HCT116 (cell line): ENCODE results near the gene GPR17. TPM values are rescaled to one million over a fixed set of nuclear protein-coding genes. Genes with fewer than 3 reads are reported as not detected.

Source experiments
- ATAC-seq: fragments of 200-7000 bp; cut with Tn5 transposase; 2 replicates; pipeline ENCODE4 v1.9.1; 2020; ENCODE audit warnings: mild to moderate bottlenecking, moderate library complexity
- BruUV-seq: library from RNA; stranded (reverse); fragments of 400-500 nt; replicated peaks from 2 replicates; lab custom pipeline; 2021; lab: Mats Ljungman, UMichigan
- CTCF ChIA-PET: fragments of 300-600 bp; sonication (Branson Sonifier 250); formaldehyde crosslinking; loops from one replicate; lab custom pipeline; 2021; ENCODE audit warnings: antibody characterized with exemption; lab: Charles Lee
- POLR2A ChIA-PET: fragments of 300-600, 350-600 bp; sonication (Branson Sonifier 250); formaldehyde crosslinking; loops from one replicate; lab custom pipeline; 2021; ENCODE audit warnings: antibody characterized with exemption; lab: Charles Lee
- RAD21 ChIA-PET, 2 experiments: fragments of 300-600 bp; sonication (Branson Sonifier 250); formaldehyde crosslinking; loops; one replicate each; lab custom pipeline; 2023; ENCODE audit warnings: low total read pairs in 2 of 2; ENCODE audit not compliant: uncharacterized antibody in 2 of 2, unreplicated experiment in 2 of 2, low non-redundant PET in 1 of 2; lab: Charles Lee
- DNase-seq: peaks from one replicate; pipeline ENCODE4 v3.0.0-alpha.2; 2010; ENCODE audit warnings: low read depth, low spot score
- H2AFZ ChIP-seq: fragments of 200-600 bp; shearing (Covaris generic), sonication (generic); 2 replicates; pipeline ENCODE4 v1.6.1; 2017; ENCODE audit warnings: low read depth, mixed run types, mixed read lengths, antibody characterized with exemption, low read length; ENCODE audit not compliant: poor library complexity, severe bottlenecking
- H3K27ac ChIP-seq: 2 replicates; pipeline ENCODE4 v1.5.1; 2012; ENCODE audit warnings: low read depth, low read length
- H3K27me3 ChIP-seq: fragments of 200-600 bp; sonication (generic); 2 replicates; pipeline ENCODE4 v1.6.1; 2016; ENCODE audit warnings: mixed run types, low read length, mixed read lengths; ENCODE audit not compliant: insufficient read depth
- H3K36me3 ChIP-seq, 2 experiments: fragments of 200-500 bp in 1 of 2; fragments of 200-600 bp in 1 of 2; sonication (Bioruptor generic) in 1 of 2; sonication (generic) in 1 of 2; 2 replicates each; pipeline versions ENCODE4 v1.5.1 to v1.6.1; 2014 to 2016; ENCODE audit warnings: low read length in 2 of 2, inconsistent platforms in 1 of 2, mixed read lengths in 1 of 2, mixed run types in 1 of 2; ENCODE audit not compliant: insufficient read depth in 2 of 2, control insufficient read depth in 1 of 2
- H3K4me1 ChIP-seq, 2 experiments: fragments of 200-600 bp in 1 of 2; sonication (generic) in 1 of 2; 2 replicates each; pipeline versions ENCODE4 v1.5.1 to v1.6.1; 2012 to 2017; ENCODE audit warnings: low read length in 2 of 2, inconsistent platforms in 1 of 2, mild to moderate bottlenecking in 1 of 2, mixed read lengths in 1 of 2, mixed run types in 1 of 2, moderate library complexity in 1 of 2; ENCODE audit not compliant: insufficient read depth in 2 of 2, control insufficient read depth in 1 of 2
- H3K4me2 ChIP-seq: fragments of 200-600 bp; sonication (generic); 2 replicates; pipeline ENCODE4 v1.6.1; 2017; ENCODE audit warnings: mixed run types, low read length, mixed read lengths
- H3K4me3 ChIP-seq, 2 experiments: fragments of 200-600 bp in 1 of 2; sonication (generic) in 1 of 2; replicated peaks in 1 of 2; 2 replicates each; pipeline ENCODE4 v1.5.1; 2011 to 2016; ENCODE audit warnings: low read length in 2 of 2, control low read depth in 1 of 2, low read depth in 1 of 2, mild to moderate bottlenecking in 1 of 2, mixed read lengths in 1 of 2, mixed run types in 1 of 2
- H3K79me2 ChIP-seq: fragments of 200-600 bp; sonication (generic); 2 replicates; pipeline ENCODE4 v1.6.1; 2017; ENCODE audit warnings: mild to moderate bottlenecking, mixed run types, low read length, moderate library complexity, mixed read lengths; ENCODE audit not compliant: insufficient read depth
- H3K9ac ChIP-seq: fragments of 200-600 bp; sonication (generic); 2 replicates; pipeline ENCODE4 v1.6.1; 2016; ENCODE audit warnings: low read length, mixed read lengths
- H3K9me2 ChIP-seq: fragments of 200-600 bp; sonication (generic), shearing (Covaris generic); 2 replicates; pipeline ENCODE4 v1.6.1; 2017; ENCODE audit warnings: mixed run types, mild to moderate bottlenecking, moderate library complexity; ENCODE audit not compliant: insufficient read depth
- H3K9me3 ChIP-seq, 2 experiments: fragments of 200-500 bp in 1 of 2; fragments of 200-600 bp in 1 of 2; sonication (Bioruptor generic) in 1 of 2; sonication (generic) in 1 of 2; 2 replicates each; pipeline ENCODE4 v1.6.1; 2014 to 2017; ENCODE audit warnings: low read length in 2 of 2, mixed read lengths in 2 of 2, inconsistent platforms in 1 of 2, low read depth in 1 of 2, mild to moderate bottlenecking in 1 of 2, mixed run types in 1 of 2, moderate library complexity in 1 of 2; ENCODE audit not compliant: control insufficient read depth in 1 of 2, insufficient read depth in 1 of 2
- H4K20me1 ChIP-seq: fragments of 200-600 bp; sonication (generic), shearing (Covaris generic); 2 replicates; pipeline ENCODE4 v1.6.1; 2017; ENCODE audit warnings: mixed run types, mild to moderate bottlenecking, moderate library complexity; ENCODE audit not compliant: insufficient read depth
- ATF3 ChIP-seq: IDR thresholded peaks from 2 replicates; pipeline ENCODE4 v1.6.1; 2012
- CTCF ChIP-seq, 3 experiments: fragments of 200-600 bp in 1 of 3; sonication (generic) in 1 of 3; IDR thresholded peaks in 2 of 3; conservative IDR thresholded peaks in 1 of 3; 2 replicates each; pipeline ENCODE4 v1.5.1; 2012 to 2017; ENCODE audit warnings: low read depth in 2 of 3, low read length in 2 of 3, antibody characterized with exemption in 1 of 3, borderline replicate concordance in 1 of 3, control low read depth in 1 of 3, mild to moderate bottlenecking in 1 of 3, mixed read lengths in 1 of 3, mixed run types in 1 of 3, moderate library complexity in 1 of 3; ENCODE audit not compliant: insufficient read depth in 1 of 3
- EGR1 ChIP-seq: IDR thresholded peaks from 2 replicates; pipeline ENCODE4 v1.6.1; 2012; ENCODE audit warnings: low read depth
- ELF1 ChIP-seq: IDR thresholded peaks from 2 replicates; pipeline ENCODE4 v1.6.1; 2012; ENCODE audit warnings: low read depth, borderline replicate concordance
- EZH2 ChIP-seq: fragments of 200-600 bp; sonication (generic); IDR thresholded peaks from 2 replicates; pipeline ENCODE4 v1.6.1; 2017; ENCODE audit warnings: antibody characterized with exemption, mixed run types
- EZH2phosphoT487 ChIP-seq: fragments of 200-600 bp; IDR thresholded peaks from 2 replicates; pipeline ENCODE4 v1.6.1; 2018; ENCODE audit warnings: antibody characterized with exemption, borderline replicate concordance
- FOSL1 ChIP-seq: IDR thresholded peaks from 2 replicates; pipeline ENCODE4 v1.6.1; 2012; ENCODE audit warnings: low read depth
- JUND ChIP-seq: IDR thresholded peaks from 2 replicates; pipeline ENCODE4 v1.6.1; 2012
- POLR2A ChIP-seq: IDR thresholded peaks from 2 replicates; pipeline ENCODE4 v1.7.0; 2011; ENCODE audit warnings: borderline replicate concordance; ENCODE audit not compliant: insufficient read depth, insufficient read length; ENCODE audit errors: extremely low read depth
- POLR2AphosphoS5 ChIP-seq: IDR thresholded peaks from 2 replicates; pipeline ENCODE4 v1.6.1; 2011; ENCODE audit warnings: mild to moderate bottlenecking, low read depth, low read length, moderate library complexity
- REST ChIP-seq: IDR thresholded peaks from 2 replicates; pipeline ENCODE4 v1.6.1; 2012; ENCODE audit warnings: low read depth
- SRF ChIP-seq: IDR thresholded peaks from 2 replicates; pipeline ENCODE4 v1.6.1; 2012; ENCODE audit warnings: low read depth
- TCF7L2 ChIP-seq: IDR thresholded peaks from 2 replicates; pipeline ENCODE4 v1.7.0; 2011; ENCODE audit warnings: borderline replicate concordance, inconsistent platforms; ENCODE audit not compliant: insufficient read depth, insufficient read length; ENCODE audit errors: extremely low read depth
- ZBTB33 ChIP-seq: IDR thresholded peaks from 2 replicates; pipeline ENCODE4 v1.6.1; 2011; ENCODE audit warnings: mild to moderate bottlenecking, low read length, moderate library complexity; ENCODE audit not compliant: insufficient replicate concordance; ENCODE audit errors: extremely low read depth
- ZFX ChIP-seq: fragments of 450-650 bp; IDR thresholded peaks from 2 replicates; pipeline ENCODE4 v1.6.1; 2017
- ZNF274 ChIP-seq: fragments of 200-500 bp; sonication (Bioruptor generic); IDR thresholded peaks from 2 replicates; pipeline ENCODE4 v1.6.1; 2014; ENCODE audit warnings: mild to moderate bottlenecking, low read depth, low read length, inconsistent platforms
- intact Hi-C: fragments of 100-400 bp; cut with micrococcal nuclease; formaldehyde crosslinking; loops from 2 replicates; pipeline ENCODE4 v1.10.0; 2022
- total RNA-seq: library from RNA; stranded (reverse); gene quantifications from one replicate; pipeline ENCODE4 v1.2.1, GENCODE V29; 2021; ENCODE audit not compliant: unreplicated experiment

Gene GPR17
- total RNA-seq, 1 experiment from 2014 or later = not detected

GRCh38 chr2:127652786-127653357 lies 6.9 kb downstream of the GPR17 start:
- Histone ChIP-seq H3K79me2 (no peaks in the 10 kb centered on the region), H3K4me1 (peaks cover 2 to 15% of the 10 kb centered on the region in 2 experiments; a peak in 3 of 4 replicates), H3K27me3 (no peaks in the 10 kb centered on the region), H3K9ac (no peak overlapping the region), H4K20me1 (no peaks in the 10 kb centered on the region), H3K4me2 (no peak overlapping the region), H3K9me3 (no peaks in the 10 kb centered on the region), H3K9me2 (no peaks in the 10 kb centered on the region), H3K27ac (no peak overlapping the region), H3K4me3 (no peak overlapping the region), H3K36me3 (no peaks in the 10 kb centered on the region), H2AFZ (no peak overlapping the region)
- ChIA-PET CTCF (interaction anchor here (1.5 kb wide), 1 partner anchor 61 kb away, joined by 10 read pairs; no protein-coding TSS in a partner anchor), POLR2A (no interaction called here), RAD21 (no interaction called here)
- BruUV-seq = no TSS peak
- no peak for TF ChIP-seq REST
- TF ChIP-seq TCF7L2 = no peak
- no peak for TF ChIP-seq ATF3
- TF ChIP-seq ELF1 = no peak
- no peak for TF ChIP-seq ZNF274
- TF ChIP-seq FOSL1 = no peak
- no peak for TF ChIP-seq ZFX
- no peak for TF ChIP-seq EZH2
- TF ChIP-seq POLR2AphosphoS5 = no peak
- no peak for TF ChIP-seq ZBTB33
- no peak for TF ChIP-seq POLR2A
- no peak for TF ChIP-seq EGR1
- TF ChIP-seq SRF = no peak
- TF ChIP-seq CTCF (IDR thresholded peaks at IDR 0.05 in 2 of 3, conservative IDR thresholded peaks at IDR 0.05 in 1 of 3; ENCODE audit: borderline replicate concordance in 1 of 3, insufficient read depth in 1 of 3, low read depth in 2 of 3, low read length in 2 of 3) = no peak
- TF ChIP-seq EZH2phosphoT487 = no peak
- TF ChIP-seq JUND = no peak
- intact Hi-C loops = no loop called here
- no peak for DNase-seq
- no peak for ATAC-seq
